GM12891 (cell line): ENCODE data around the gene VKORC1L1. TPM values are rescaled to one million over a fixed set of nuclear protein-coding genes. Genes with fewer than 3 reads are reported as not detected.
"Not testable (repeated sequence)": the region's sequence is repeated elsewhere in the genome, so short reads cannot be mapped to it uniquely, and the experiment has no call there.

ENCODE experiments used
- DNase-seq: peaks from one replicate; pipeline ENCODE4 v3.0.0; 2011; ENCODE audit warnings: low spot score; ENCODE audit not compliant: insufficient read length
- FAIRE-seq: peaks from 2 replicates; lab custom pipeline; 2011; peaks lifted over from hg19 to GRCh38; lab: Jason Lieb, UNC
- PAX5 ChIP-seq: IDR thresholded peaks from 2 replicates; pipeline ENCODE4 v1.6.1; 2011; ENCODE audit warnings: low read length, moderate library complexity, mild to moderate bottlenecking; ENCODE audit not compliant: insufficient read depth, severe bottlenecking
- POLR2A ChIP-seq: IDR thresholded peaks from 2 replicates; pipeline ENCODE4 v1.6.1; 2011; ENCODE audit warnings: low read depth, low read length, control low read depth
- POLR2AphosphoS5 ChIP-seq: IDR thresholded peaks from 2 replicates; pipeline ENCODE4 v1.6.1; 2011; ENCODE audit warnings: low read depth, low read length, control low read depth
- POU2F2 ChIP-seq: IDR thresholded peaks from 2 replicates; pipeline ENCODE4 v1.6.1; 2011; ENCODE audit warnings: low read depth, mild to moderate bottlenecking, control low read depth, low read length, moderate library complexity
- SPI1 ChIP-seq: IDR thresholded peaks from 2 replicates; pipeline ENCODE4 v1.6.1; 2011; ENCODE audit warnings: low read depth, low read length, control low read depth
- TAF1 ChIP-seq: IDR thresholded peaks from 2 replicates; pipeline ENCODE4 v1.6.1; 2011; ENCODE audit warnings: low read depth, low read length, control low read depth
- polyA plus RNA-seq: library from polyadenylated mRNA; unstranded; fragments of >200 nt; gene quantifications from one replicate; pipeline ENCODE4 v1.2.1, GENCODE V29; 2012; ENCODE audit warnings: low read depth, missing spikeins, inconsistent platforms; ENCODE audit not compliant: missing spikeins

Gene VKORC1L1
- 4.9 TPM for polyA plus RNA-seq

GRCh38 chr7:65872776-65873581 lies at the start of gene VKORC1L1:
TSS of gene VKORC1L1 (plus strand) at chr7:65873074. CDS start at chr7:65873372, 298 bp downstream.
- no peak for TF ChIP-seq TAF1
- TF ChIP-seq POLR2AphosphoS5 = no peak
- no peak for TF ChIP-seq POU2F2
- no peak for TF ChIP-seq SPI1
- TF ChIP-seq POLR2A = no peak
- no peak for TF ChIP-seq PAX5
- DNase-seq = peak; percentile 78
- peak; percentile 90 for FAIRE-seq

- no peak for FAIRE-seq
Observed at GRCh38 chr7:65827366-65827765, 45.5 kb upstream of the VKORC1L1 start.

DNA sequence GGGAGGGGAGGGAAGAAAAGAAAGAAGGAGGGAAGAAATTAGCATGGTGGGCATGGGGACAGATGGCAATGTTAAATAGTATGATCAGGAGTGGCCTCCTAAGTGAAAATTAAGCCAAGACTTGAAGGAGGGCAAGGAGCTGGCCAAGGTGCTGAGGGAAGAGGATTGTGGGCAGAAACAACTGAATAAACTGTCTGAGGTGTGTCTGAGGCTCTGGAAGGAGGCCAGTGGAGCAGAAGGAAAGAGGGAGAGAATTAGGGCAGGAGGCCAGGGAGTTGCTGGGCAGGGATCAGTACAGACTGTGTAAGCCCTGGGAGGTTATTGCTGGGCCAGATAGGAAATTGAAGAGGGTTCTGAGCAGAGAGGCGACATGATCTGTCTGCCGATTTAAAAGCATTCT lies 40.6 kb upstream of the VKORC1L1 start:
- FAIRE-seq = no peak
- TF ChIP-seq PAX5 = no peak
- no peak for TF ChIP-seq POLR2AphosphoS5
- TF ChIP-seq POU2F2 = no peak
- TF ChIP-seq POLR2A = no peak
- no peak for TF ChIP-seq SPI1
- no peak for TF ChIP-seq TAF1
- DNase-seq = no peak

More at GRCh38 chr7:65827366-65827765, 45.5 kb upstream of the VKORC1L1 start:
- no peak for DNase-seq
- TF ChIP-seq PAX5 (no peak), POLR2A (no peak), POLR2AphosphoS5 (no peak), SPI1 (no peak), TAF1 (no peak), POU2F2 (no peak)

GRCh38 chr7:65836684-65837083 lies 36.2 kb upstream of the VKORC1L1 start:
- DNase-seq, FAIRE-seq: not testable (repeated sequence)

DNA sequence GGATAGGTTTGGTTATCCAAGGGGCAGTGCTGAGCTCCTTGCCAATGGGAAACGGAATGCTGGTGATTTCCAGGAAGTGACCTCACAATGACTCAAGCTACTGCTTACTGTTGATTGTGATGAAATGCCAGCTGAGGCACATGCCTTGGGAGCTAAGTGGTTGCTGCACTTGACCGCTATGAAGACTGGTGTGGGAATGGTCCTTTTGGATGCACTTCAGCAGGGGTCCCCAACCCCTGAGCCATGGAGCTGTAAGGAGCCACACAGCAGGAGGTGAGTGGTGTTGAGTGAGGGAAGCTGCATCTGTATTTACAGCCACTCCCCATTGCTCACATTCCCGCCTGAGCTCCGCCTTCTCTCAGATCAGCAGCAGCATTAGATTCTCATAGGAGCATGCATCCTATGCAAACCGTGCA lies 35.3 kb upstream of the VKORC1L1 start:
- DNase-seq = not testable (repeated sequence)

DNA sequence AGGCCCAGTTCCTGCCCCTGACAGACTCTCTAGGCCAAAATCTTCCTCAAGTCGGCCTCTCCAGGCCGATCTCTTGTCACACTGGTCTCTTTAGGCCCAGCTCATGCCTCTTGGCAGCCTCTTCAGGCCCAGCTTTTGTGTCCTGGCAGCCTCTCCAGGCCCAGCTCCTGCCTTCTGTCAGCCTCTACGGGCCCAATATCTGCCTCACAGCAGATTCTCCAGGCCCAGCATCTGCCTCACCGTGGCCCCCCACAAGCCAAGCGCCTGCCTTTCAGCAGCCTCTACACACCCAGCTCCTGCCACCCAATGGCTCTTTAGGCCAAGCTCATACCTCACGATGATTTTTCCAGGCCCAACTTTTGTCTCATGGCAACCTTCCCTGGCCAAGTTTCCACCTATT lies 33.0 kb upstream of the VKORC1L1 start:
- TF ChIP-seq POLR2AphosphoS5 (no peak), SPI1 (no peak), PAX5 (no peak), POU2F2 (no peak), POLR2A (no peak), TAF1 (no peak)
- DNase-seq (no peak), FAIRE-seq (no peak)

More for the DNA sequence above, 35.3 kb upstream of the VKORC1L1 start:
- FAIRE-seq = not testable (repeated sequence)

GRCh38 chr7:65840446-65840845 lies 32.4 kb upstream of the VKORC1L1 start:
- FAIRE-seq (peak; percentile 76), DNase-seq (peak; percentile 39)
- TF ChIP-seq POU2F2 = no peak
- TF ChIP-seq POLR2AphosphoS5 = no peak
- no peak for TF ChIP-seq PAX5

DNA sequence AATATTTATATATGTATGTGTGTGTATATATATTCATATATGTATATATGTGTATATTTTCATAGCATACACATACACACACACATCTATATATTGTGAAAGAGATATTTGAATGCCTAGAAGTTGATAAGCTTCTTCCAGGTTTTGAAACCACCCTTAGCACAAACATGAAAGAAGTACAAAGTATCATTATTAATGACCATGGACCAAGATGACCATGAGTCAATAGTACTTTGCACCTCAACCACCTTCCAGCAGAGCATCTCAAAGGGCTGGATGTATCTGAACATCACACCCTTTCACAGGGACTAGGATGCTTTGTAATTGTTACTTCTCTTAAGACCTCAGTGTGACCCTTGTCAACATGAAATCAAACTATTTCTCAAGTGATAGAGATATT lies 29.3 kb upstream of the VKORC1L1 start:
- FAIRE-seq, DNase-seq: not testable (repeated sequence)

- no peak for DNase-seq
- FAIRE-seq = no peak
- TF ChIP-seq TAF1 (no peak), PAX5 (no peak), POLR2A (no peak), SPI1 (no peak), POLR2AphosphoS5 (no peak), POU2F2 (no peak)
Observed at GRCh38 chr7:65846008-65846570, 26.8 kb upstream of the VKORC1L1 start.

- DNase-seq, FAIRE-seq: not testable (repeated sequence)
Observed at GRCh38 chr7:65853426-65853825, 19.4 kb upstream of the VKORC1L1 start.

DNA sequence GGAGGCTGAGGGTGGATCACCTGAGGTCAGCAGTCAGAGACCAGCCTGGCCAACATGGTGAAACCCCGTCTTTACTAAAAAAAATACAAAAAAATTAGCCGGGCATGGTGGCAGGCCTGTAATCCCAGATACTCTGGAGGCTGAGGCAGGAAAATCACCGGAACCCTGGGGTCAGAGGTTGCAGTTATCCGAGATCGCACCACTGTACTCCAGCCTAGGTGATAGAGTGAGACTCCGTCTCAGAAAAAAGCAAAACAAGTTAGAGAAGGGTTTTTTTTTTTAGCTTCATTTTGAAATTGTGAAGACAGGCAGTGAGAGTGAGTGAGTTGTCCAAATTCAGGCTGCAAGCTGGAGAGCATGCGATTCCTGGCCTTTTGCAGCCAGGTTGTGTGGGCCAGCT lies 19.0 kb upstream of the VKORC1L1 start:
- DNase-seq, FAIRE-seq: not testable (repeated sequence)

GRCh38 chr7:65857321-65857894 lies 15.5 kb upstream of the VKORC1L1 start:
- FAIRE-seq, DNase-seq: not testable (repeated sequence)

GRCh38 chr7:65858660-65859059 lies 14.2 kb upstream of the VKORC1L1 start:
- DNase-seq, FAIRE-seq: not testable (repeated sequence)

- FAIRE-seq, DNase-seq: not testable (repeated sequence)
Observed at GRCh38 chr7:65866244-65866643, 6.6 kb upstream of the VKORC1L1 start.

- FAIRE-seq, DNase-seq: not testable (repeated sequence)
Observed at GRCh38 chr7:65867681-65868080, 5.2 kb upstream of the VKORC1L1 start.

- not testable (repeated sequence) for DNase-seq, FAIRE-seq
Observed at GRCh38 chr7:65869312-65869711, 3.6 kb upstream of the VKORC1L1 start.
